Parathyroid adenoma (tissue), 2 donors: ENCODE data around the gene LRRK1.

Experiments
- H2AFZ ChIP-seq: fragments of 300-600 bp; sonication (generic); one replicate; pipeline ENCODE4 v1.7.0; 2017; ENCODE audit warnings: antibody characterized with exemption, mild to moderate bottlenecking
- H3K27ac ChIP-seq: fragments of 300-600 bp; sonication (generic); one replicate; pipeline ENCODE4 v1.7.0; 2017
- H3K27me3 ChIP-seq: fragments of 300-600 bp; sonication (generic); one replicate; pipeline ENCODE4 v1.7.0; 2017; ENCODE audit warnings: low read length; ENCODE audit not compliant: control insufficient read depth, insufficient read depth
- H3K36me3 ChIP-seq: fragments of 300-600 bp; sonication (generic); one replicate; pipeline ENCODE4 v1.7.0; 2017; ENCODE audit warnings: low read length; ENCODE audit not compliant: control insufficient read depth, insufficient read depth
- H3K4me1 ChIP-seq: fragments of 300-600 bp; sonication (generic); one replicate; pipeline ENCODE4 v1.7.0; 2017; ENCODE audit warnings: control low read depth
- H3K4me2 ChIP-seq: fragments of 300-600 bp; sonication (generic); one replicate; pipeline ENCODE4 v1.7.0; 2017; ENCODE audit warnings: low read length
- H3K4me3 ChIP-seq: fragments of 300-600 bp; sonication (generic); one replicate; pipeline ENCODE4 v1.7.0; 2017; ENCODE audit warnings: low read depth, low read length
- H3K79me2 ChIP-seq: fragments of 300-600 bp; sonication (generic); one replicate; pipeline ENCODE4 v1.7.0; 2017; ENCODE audit warnings: control low read depth
- H3K9ac ChIP-seq: fragments of 300-600 bp; sonication (generic); one replicate; pipeline ENCODE4 v1.7.0; 2017; ENCODE audit warnings: mild to moderate bottlenecking
- H3K9me3 ChIP-seq: fragments of 300-600 bp; sonication (generic); one replicate; pipeline ENCODE4 v1.7.0; 2017; ENCODE audit warnings: low read length; ENCODE audit not compliant: control insufficient read depth
- TF ChIP-seq, protein P1 (sequence below): fragments of 300-600 bp; sonication (generic); IDR thresholded peaks from one replicate; pipeline ENCODE4 v1.7.0; 2017; ENCODE audit warnings: antibody characterized with exemption, mild to moderate bottlenecking
- donor health status: primary hyperparathyroidism.

The LRRK1 gene

DNA sequence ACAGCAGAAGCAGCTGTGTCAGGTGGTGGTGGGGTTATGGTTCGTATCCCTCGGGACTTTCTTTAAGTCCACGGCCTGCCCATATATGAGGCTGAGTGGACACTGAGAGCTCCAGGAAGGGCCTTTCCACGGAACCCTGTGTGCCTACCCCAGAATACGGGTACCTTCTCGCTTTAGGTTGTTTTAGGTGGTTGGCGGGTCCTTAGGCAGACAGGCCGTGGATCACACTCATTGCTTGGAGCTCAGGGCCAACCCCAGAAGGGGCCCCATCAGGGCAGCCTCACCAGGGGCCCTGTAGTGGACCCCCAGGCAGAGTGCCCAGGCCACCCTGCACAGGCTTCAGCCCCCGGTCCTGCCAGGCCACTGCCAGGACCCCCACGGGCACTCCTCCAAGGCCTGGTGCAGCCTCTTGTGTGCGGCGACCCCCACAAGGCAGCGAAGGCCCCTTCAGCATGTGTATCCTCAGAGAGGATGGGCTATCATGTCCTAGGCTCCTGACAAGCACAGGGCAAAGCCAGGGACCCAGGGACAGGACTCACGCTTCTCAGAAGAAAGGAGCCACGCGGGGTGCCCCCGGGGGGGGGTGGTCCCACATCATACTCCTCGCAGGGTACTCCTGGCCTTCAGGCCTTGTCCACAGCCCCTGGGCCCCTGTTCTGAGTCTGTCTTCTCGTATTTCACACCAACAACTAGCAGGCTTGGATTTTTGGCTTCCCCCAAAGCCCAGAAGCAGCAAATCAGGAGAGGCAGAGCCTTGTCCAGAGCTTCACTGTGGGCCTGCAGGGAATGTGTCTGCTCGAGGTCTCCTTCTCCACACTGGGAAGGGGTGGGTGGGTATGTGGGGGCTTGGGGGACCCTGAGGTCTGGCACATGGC lies 93.4 kb downstream of the LRRK1 start:
- TF ChIP-seq, protein P1, sequence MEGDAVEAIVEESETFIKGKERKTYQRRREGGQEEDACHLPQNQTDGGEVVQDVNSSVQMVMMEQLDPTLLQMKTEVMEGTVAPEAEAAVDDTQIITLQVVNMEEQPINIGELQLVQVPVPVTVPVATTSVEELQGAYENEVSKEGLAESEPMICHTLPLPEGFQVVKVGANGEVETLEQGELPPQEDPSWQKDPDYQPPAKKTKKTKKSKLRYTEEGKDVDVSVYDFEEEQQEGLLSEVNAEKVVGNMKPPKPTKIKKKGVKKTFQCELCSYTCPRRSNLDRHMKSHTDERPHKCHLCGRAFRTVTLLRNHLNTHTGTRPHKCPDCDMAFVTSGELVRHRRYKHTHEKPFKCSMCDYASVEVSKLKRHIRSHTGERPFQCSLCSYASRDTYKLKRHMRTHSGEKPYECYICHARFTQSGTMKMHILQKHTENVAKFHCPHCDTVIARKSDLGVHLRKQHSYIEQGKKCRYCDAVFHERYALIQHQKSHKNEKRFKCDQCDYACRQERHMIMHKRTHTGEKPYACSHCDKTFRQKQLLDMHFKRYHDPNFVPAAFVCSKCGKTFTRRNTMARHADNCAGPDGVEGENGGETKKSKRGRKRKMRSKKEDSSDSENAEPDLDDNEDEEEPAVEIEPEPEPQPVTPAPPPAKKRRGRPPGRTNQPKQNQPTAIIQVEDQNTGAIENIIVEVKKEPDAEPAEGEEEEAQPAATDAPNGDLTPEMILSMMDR, result no peak
- Histone ChIP-seq H3K9me3 (no peaks in the 10 kb centered on the region), H2AFZ (no peak overlapping the region), H3K27ac (no peak overlapping the region), H3K9ac (no peak overlapping the region), H3K36me3 (no peaks in the 10 kb centered on the region), H3K79me2 (no peaks in the 10 kb centered on the region), H3K4me1 (no peaks in the 10 kb centered on the region), H3K4me3 (no peak overlapping the region), H3K27me3 (no peaks in the 10 kb centered on the region), H3K4me2 (no peak overlapping the region)

DNA sequence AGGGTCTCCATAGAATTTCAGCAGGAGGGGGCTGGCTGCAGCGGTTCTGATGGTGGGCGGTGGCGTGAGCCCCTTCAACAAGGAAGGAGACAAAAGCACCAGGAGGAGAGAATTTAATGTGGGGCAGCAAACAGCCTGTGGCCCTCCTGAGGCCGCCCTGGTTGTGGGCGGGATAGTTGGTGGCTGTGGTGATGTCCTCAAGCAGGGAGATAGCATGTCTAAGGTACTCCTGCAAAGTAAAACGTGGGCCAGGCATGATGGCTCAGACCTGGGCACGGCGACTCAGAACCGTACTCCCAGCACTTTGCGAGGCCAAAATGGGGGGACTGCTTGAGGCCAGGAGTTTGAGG lies 94.0 kb downstream of the LRRK1 start:
- TF ChIP-seq, protein P1, result no peak
- Histone ChIP-seq H2AFZ (no peak overlapping the region), H3K36me3 (no peaks in the 10 kb centered on the region)

DNA sequence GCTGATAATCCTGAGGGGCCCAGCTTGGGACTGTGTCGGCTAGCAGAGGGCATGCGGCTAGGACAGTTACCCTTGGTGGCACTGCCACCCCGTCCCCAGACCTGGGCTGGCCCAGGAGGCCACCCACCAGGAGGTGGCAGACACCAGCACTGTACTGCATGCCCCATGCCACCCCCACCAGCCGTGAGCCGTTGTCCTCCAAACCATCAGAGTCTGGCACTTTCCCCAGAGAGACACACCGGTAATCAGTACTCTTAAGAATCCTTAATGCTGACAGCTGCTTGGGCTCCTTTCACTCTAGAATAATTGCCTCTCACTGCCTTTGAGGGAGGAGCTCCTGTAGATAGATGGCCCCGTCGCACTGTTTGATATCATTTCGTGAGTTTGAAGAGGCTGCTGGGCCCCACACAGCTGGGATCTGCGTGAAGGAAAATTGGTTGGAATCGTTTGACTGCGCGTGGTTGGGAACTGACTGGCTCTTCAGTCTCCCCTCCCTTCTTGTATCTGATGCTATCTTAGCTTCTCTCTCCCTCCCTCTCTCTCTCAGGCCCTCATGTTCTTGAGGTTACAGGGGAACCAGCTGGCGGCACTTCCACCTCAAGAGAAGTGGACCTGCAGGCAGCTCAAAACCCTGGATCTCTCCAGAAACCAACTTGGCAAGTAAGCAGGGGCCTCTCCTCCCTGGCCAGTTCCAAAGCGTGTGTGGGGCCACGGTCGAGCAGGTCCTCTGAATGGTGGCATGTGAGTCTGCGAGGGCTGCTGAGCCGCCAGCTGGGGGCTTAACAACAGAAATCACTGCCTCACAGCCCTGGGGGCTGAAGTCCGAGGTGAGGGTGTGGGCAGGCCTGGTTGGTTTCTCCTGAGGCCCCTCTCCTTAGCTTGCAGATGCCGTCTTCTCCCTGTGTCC lies 94.9 kb downstream of the LRRK1 start:
- Histone ChIP-seq H3K4me1 (no peaks in the 10 kb centered on the region), H3K4me3 (no peak overlapping the region), H3K9me3 (no peaks in the 10 kb centered on the region), H2AFZ (no peak overlapping the region), H3K36me3 (no peaks in the 10 kb centered on the region), H3K9ac (no peak overlapping the region), H3K79me2 (no peaks in the 10 kb centered on the region), H3K4me2 (no peak overlapping the region), H3K27ac (no peak overlapping the region), H3K27me3 (no peaks in the 10 kb centered on the region)
- TF ChIP-seq, protein P1, result no peak

More for the DNA sequence above, 94.0 kb downstream of the LRRK1 start:
- Histone ChIP-seq H3K9ac (no peak overlapping the region), H3K4me1 (no peaks in the 10 kb centered on the region), H3K79me2 (no peaks in the 10 kb centered on the region), H3K9me3 (no peaks in the 10 kb centered on the region), H3K27ac (no peak overlapping the region), H3K27me3 (no peaks in the 10 kb centered on the region), H3K4me3 (no peak overlapping the region), H3K4me2 (no peak overlapping the region)

DNA sequence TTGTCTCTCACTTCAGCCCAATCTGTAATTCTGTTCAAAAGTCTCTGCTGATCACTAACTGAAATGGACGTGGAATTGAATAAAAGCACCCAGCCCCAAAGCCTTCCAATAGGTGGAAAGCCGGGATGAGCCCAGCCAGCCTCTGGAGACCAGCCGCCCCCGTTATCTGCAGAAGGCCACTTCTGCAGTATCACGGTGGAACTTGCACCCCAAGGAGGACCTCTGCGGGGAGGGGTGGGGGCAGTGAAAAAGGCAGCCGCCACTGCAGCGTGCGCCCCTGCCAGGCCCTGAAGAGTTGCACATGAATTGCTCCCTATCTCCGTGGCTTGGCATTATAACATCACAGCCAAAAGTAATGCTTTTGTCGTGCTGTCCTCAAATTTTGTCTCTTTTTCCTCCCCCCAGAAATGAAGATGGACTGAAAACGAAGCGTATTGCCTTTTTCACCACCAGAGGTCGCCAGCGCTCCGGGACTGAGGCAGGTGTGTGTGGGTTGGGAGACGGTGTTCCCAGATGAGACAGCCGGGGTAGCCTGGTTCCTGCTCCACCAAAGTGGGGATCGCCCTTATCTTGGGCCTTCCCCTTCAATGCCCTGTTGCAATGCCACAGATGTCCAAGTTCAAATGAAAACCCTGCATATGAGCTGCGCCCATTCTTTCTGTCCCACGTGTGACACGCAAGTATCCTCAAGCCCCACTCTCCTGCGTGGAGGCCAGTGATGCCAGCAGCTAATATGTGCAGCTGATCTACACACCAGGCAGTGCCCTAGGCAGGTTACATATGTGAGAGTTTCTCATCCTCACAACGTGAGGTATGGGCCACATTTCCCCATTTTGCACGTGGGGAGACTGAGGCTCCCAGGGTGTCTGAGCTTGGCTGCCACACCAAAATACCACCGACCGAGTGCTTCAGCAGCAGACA lies 96.0 kb downstream of the LRRK1 start:
- Histone ChIP-seq H3K27ac (no peak overlapping the region), H3K27me3 (no peaks in the 10 kb centered on the region), H3K4me2 (no peak overlapping the region), H2AFZ (no peak overlapping the region), H3K9ac (no peak overlapping the region), H3K79me2 (no peaks in the 10 kb centered on the region), H3K9me3 (no peaks in the 10 kb centered on the region), H3K36me3 (no peaks in the 10 kb centered on the region), H3K4me3 (no peak overlapping the region), H3K4me1 (no peaks in the 10 kb centered on the region)
- TF ChIP-seq, protein P1, result peak; percentile 74
